K562 (cell line): ENCODE results near the gene NPDC1. TPM values are rescaled to one million over a fixed set of nuclear protein-coding genes. Genes with fewer than 3 reads are reported as not detected.

Experiments used
- ATAC-seq: fragments of 200-7000 bp; cut with Tn5 transposase; 3 replicates; pipeline ENCODE4 v1.9.1; 2020; ENCODE audit warnings: moderate library complexity
- BruUV-seq: library from RNA; stranded (reverse); fragments of 400-500 nt; replicated peaks from 2 replicates; lab custom pipeline; 2021; lab: Mats Ljungman, UMichigan
- CTCF ChIA-PET: fragments of 300-600 bp; formaldehyde crosslinking; extraction: SDS; loops from one replicate; lab custom pipeline; 2021; ENCODE audit warnings: low intra/inter-chr PET ratio; lab: Yijun Ruan, JAX
- POLR2A ChIA-PET: fragments of 300-600, 350-650 bp; sonication (Branson Sonifier 250); formaldehyde crosslinking; extraction: SDS; loops from one replicate; lab custom pipeline; 2021; ENCODE audit warnings: antibody characterized with exemption, inconsistent platforms; lab: Yijun Ruan, JAX
- DNase-seq, 4 experiments: peaks; one replicate each; pipeline versions ENCODE4 v3.0.0 to v3.0.0-alpha.2; 2011 to 2018; ENCODE audit warnings: low spot score in 3 of 4, mixed read lengths in 3 of 4; ENCODE audit errors: extremely low read depth in 1 of 4
- FAIRE-seq: peaks from 2 replicates; lab custom pipeline; 2011; peaks lifted over from hg19 to GRCh38; lab: Jason Lieb, UNC
- H2AFZ ChIP-seq: 2 replicates; pipeline ENCODE4 v1.6.0; 2011; ENCODE audit warnings: low read depth, low read length, control low read depth, inconsistent platforms
- H3K27ac ChIP-seq: fragments of 200-600 bp; 3 replicates; pipeline ENCODE4 v1.8.0; 2011; ENCODE audit warnings: low read depth, mild to moderate bottlenecking, control low read depth, inconsistent platforms, low read length, moderate library complexity, mixed read lengths; ENCODE audit errors: extremely low read depth
- H3K27me3 ChIP-seq, 2 experiments: fragments of 300-600 bp in 1 of 2; 2 replicates in 1 of 2; 3 replicates in 1 of 2; pipeline versions ENCODE4 v1.6.0 to v1.8.0; 2011; ENCODE audit warnings: inconsistent platforms in 2 of 2, low read length in 2 of 2, mild to moderate bottlenecking in 1 of 2, mixed read lengths in 1 of 2, moderate library complexity in 1 of 2; ENCODE audit not compliant: control insufficient read depth in 2 of 2, insufficient read depth in 2 of 2
- H3K36me3 ChIP-seq: fragments of 300-600 bp; 3 replicates; pipeline ENCODE4 v1.8.0; 2011; ENCODE audit warnings: mild to moderate bottlenecking, low read length, inconsistent platforms; ENCODE audit not compliant: control insufficient read depth, insufficient read depth
- H3K4me1 ChIP-seq, 2 experiments: fragments of 200-600 bp in 1 of 2; replicated peaks in 1 of 2; 2 replicates in 1 of 2; 3 replicates in 1 of 2; pipeline versions ENCODE4 v1.5.1 to v1.8.0; 2011; ENCODE audit warnings: inconsistent platforms in 2 of 2, low read length in 2 of 2, mild to moderate bottlenecking in 1 of 2, mixed read lengths in 1 of 2, moderate library complexity in 1 of 2; ENCODE audit not compliant: control insufficient read depth in 2 of 2, insufficient read depth in 2 of 2
- H3K4me2 ChIP-seq: 2 replicates; pipeline ENCODE4 v1.6.1; 2011; ENCODE audit warnings: low read length, control low read depth, inconsistent platforms, mixed read lengths; ENCODE audit not compliant: insufficient read depth
- H3K4me3 ChIP-seq: fragments of 200-600 bp; sonication (generic), shearing (Covaris generic); 2 replicates; pipeline ENCODE4 v1.5.1; 2016; ENCODE audit warnings: control low read depth, inconsistent platforms
- H3K79me2 ChIP-seq: fragments of 200-600 bp; 3 replicates; pipeline ENCODE4 v1.8.0; 2011; ENCODE audit warnings: low read length, inconsistent platforms; ENCODE audit not compliant: control insufficient read depth, insufficient read depth
- H3K9ac ChIP-seq, 2 experiments: 2 replicates each; pipeline versions ENCODE4 v1.6.0 to v1.6.1; 2011; ENCODE audit warnings: low read depth in 2 of 2, low read length in 2 of 2, control low read depth in 1 of 2, inconsistent platforms in 1 of 2, mild to moderate bottlenecking in 1 of 2, mixed read lengths in 1 of 2; ENCODE audit not compliant: insufficient read depth in 1 of 2
- H3K9me1 ChIP-seq: one replicate; pipeline ENCODE4 v1.6.0; 2011; ENCODE audit warnings: inconsistent platforms, mild to moderate bottlenecking, low read length, moderate library complexity; ENCODE audit not compliant: control insufficient read depth, insufficient read depth
- H3K9me3 ChIP-seq: replicated peaks from 2 replicates; pipeline ENCODE4 v1.5.1; 2011; ENCODE audit warnings: low read depth, low read length, inconsistent platforms; ENCODE audit not compliant: control insufficient read depth, insufficient read depth
- H4K20me1 ChIP-seq: replicated peaks from 2 replicates; pipeline ENCODE4 v1.6.1; 2011; ENCODE audit warnings: low read length, inconsistent platforms, mixed read lengths; ENCODE audit not compliant: control insufficient read depth, insufficient read depth
- ATF3 ChIP-seq, 2 experiments: fragments of 450-650 bp in 1 of 2; sonication (generic) in 1 of 2; formaldehyde crosslinking in 1 of 2; IDR thresholded peaks in 1 of 2; conservative IDR thresholded peaks in 1 of 2; 2 replicates each; pipeline versions ENCODE4 v1.6.1 to v1.8.1; 2016 to 2023; ENCODE audit warnings: mild to moderate bottlenecking in 2 of 2, moderate library complexity in 2 of 2, inconsistent platforms in 1 of 2, missing genetic modification reagents in 1 of 2
- ATF6 ChIP-seq: sonication (generic); formaldehyde crosslinking; IDR thresholded peaks from 2 replicates; pipeline ENCODE4 v1.4.0; 2020; ENCODE audit warnings: mild to moderate bottlenecking, missing genetic modification reagents
- CCNT2 ChIP-seq: IDR thresholded peaks from 2 replicates; pipeline ENCODE4 v1.6.1; 2011; ENCODE audit warnings: borderline replicate concordance, low read depth, mild to moderate bottlenecking, moderate library complexity, mixed read lengths, low read length; ENCODE audit not compliant: insufficient read length; ENCODE audit errors: extremely low read depth
- ESRRB ChIP-seq: fragments of 250-450 bp; sonication (Bioruptor Pico); IDR thresholded peaks from 2 replicates; pipeline ENCODE4 v1.5.0; 2020; ENCODE audit warnings: mild to moderate bottlenecking, moderate library complexity, borderline replicate concordance
- ETV6 ChIP-seq, 3 experiments: fragments of 150-350 bp in 1 of 3; sonication (generic) in 1 of 3; formaldehyde crosslinking in 1 of 3; IDR thresholded peaks; 2 replicates each; pipeline versions ENCODE4 v1.6.1 to v1.8.0; 2014 to 2022; ENCODE audit warnings: borderline replicate concordance in 2 of 3, low read depth in 2 of 3, antibody characterized with exemption in 1 of 3, low read length in 1 of 3, mild to moderate bottlenecking in 1 of 3, missing genetic modification reagents in 1 of 3
- RBM15 ChIP-seq: fragments of 200-400 bp; formaldehyde crosslinking; IDR thresholded peaks from 2 replicates; pipeline ENCODE4 v1.6.1; 2018; ENCODE audit warnings: mild to moderate bottlenecking, low read length, moderate library complexity; ENCODE audit not compliant: insufficient read depth
- RBM22 ChIP-seq: fragments of 200-400 bp; formaldehyde crosslinking; IDR thresholded peaks from 2 replicates; pipeline ENCODE4 v1.6.1; 2018; ENCODE audit warnings: low read length, low read depth; ENCODE audit not compliant: poor library complexity, severe bottlenecking
- SREBF1 ChIP-seq: fragments of 150-350 bp; IDR thresholded peaks from 2 replicates; pipeline ENCODE4 v1.6.1; 2014; ENCODE audit warnings: antibody characterized with exemption, low read depth, low read length, borderline replicate concordance
- TFAP4 ChIP-seq: sonication (generic); formaldehyde crosslinking; IDR thresholded peaks from 2 replicates; pipeline ENCODE4 v1.8.0; 2022; ENCODE audit warnings: missing genetic modification reagents, mild to moderate bottlenecking, moderate library complexity, borderline replicate concordance
- THRB ChIP-seq: fragments of 450-650 bp; formaldehyde crosslinking; conservative IDR thresholded peaks from 2 replicates; pipeline ENCODE4 v1.4.0; 2022; ENCODE audit warnings: mild to moderate bottlenecking, missing genetic modification characterization
- ZKSCAN1 ChIP-seq: fragments of 150-350 bp; IDR thresholded peaks from 2 replicates; pipeline ENCODE4 v1.6.1; 2016; ENCODE audit warnings: low read depth, low read length
- ZNF668 ChIP-seq: fragments of 250-450 bp; sonication (Bioruptor Pico); IDR thresholded peaks from 2 replicates; pipeline ENCODE4 v1.8.0; 2022; ENCODE audit warnings: mild to moderate bottlenecking, inconsistent platforms
- WGBS: fragments of 100-300 bp; shearing (Covaris generic); methylation state at CpG from one replicate; pipeline ENCODE4 v1.1.6; 2016; ENCODE audit warnings: low coverage, mixed read lengths; ENCODE audit not compliant: insufficient coverage; ENCODE audit errors: missing lambda C conversion rate; 5-methylcytosine and 5-hydroxymethylcytosine counted together
- in situ Hi-C: fragments of 300-500 bp; cut with MboI; formaldehyde crosslinking; loops from 4 replicates; pipeline ENCODE4 v1.15.0; 2018; ENCODE audit warnings: inconsistent platforms, mixed read lengths
- intact Hi-C: fragments of 100-400 bp; cut with micrococcal nuclease; formaldehyde crosslinking; loops from 2 replicates; pipeline ENCODE4 v1.14.2; 2022
- polyA plus RNA-seq, 8 experiments: library from polyadenylated mRNA; depleted of rRNA in 4 of 8; stranded (reverse) in 5 of 8; unstranded in 3 of 8; fragments of >200 nt; fragmentation: Nextera tagmentation in 2 of 8; fragmentation: Illumina TruSeq in 1 of 8; extraction: Ambion mirVana in 2 of 8; extraction: Trizol in 1 of 8; gene quantifications; 2 replicates each; pipeline versions ENCODE4 v1.2.1 to v1.2.3, GENCODE V29; 2011 to 2014; ENCODE audit warnings: inconsistent platforms in 1 of 8, missing spikeins in 1 of 8
- total RNA-seq, 7 experiments: library from RNA; depleted of rRNA in 6 of 7; stranded (reverse); fragments of >200 nt in 6 of 7; fragmentation: Illumina TruSeq in 2 of 7; extraction: Trizol in 2 of 7; gene quantifications; 2 replicates each; pipeline versions ENCODE4 v1.2.1 to v1.2.3, GENCODE V29; 2011 to 2021; ENCODE audit warnings: low replicate concordance in 1 of 7

NPDC1 gene
- total and polyA plus RNA-seq, 9 of the 15 experiments (the other 6 are each of a cell fraction or from before 2014, with no cell fraction given) = 0.06 to 2.1 (median 0.53) TPM; not detected in 3

- Histone ChIP-seq H3K4me3 (peak within 1 kb of the TSS; percentile 40), H3K9ac (peak within 1 kb of the TSS in 1 of 2 experiments; percentile 85; a peak in 2 of 4 replicates), H3K9me1 (peaks cover 2% of the 10 kb centered on the region), H3K27me3 (no peaks in the 10 kb centered on the region), H3K9me3 (no peaks in the 10 kb centered on the region), H3K27ac (no peak within 1 kb of the TSS), H3K79me2 (no peaks in the 10 kb centered on the region), H3K4me1 (peaks cover 2 to 65% of the 10 kb centered on the region in 2 experiments; a peak in 3 of 5 replicates), H4K20me1 (peaks cover 9% of the 10 kb centered on the region), H3K4me2 (peak within 1 kb of the TSS; percentile 37; the same call in 1 of the 2 replicates), H3K36me3 (no peaks in the 10 kb centered on the region), H2AFZ (peak within 1 kb of the TSS; percentile 55)
- ChIA-PET POLR2A (interaction anchor here (0.5 to 1.4 kb wide), 4 partner anchors 10 to 182 kb away, joined by 4 to 5 read pairs (median 4); no protein-coding TSS in a partner anchor), CTCF (interaction anchor here (0.5 kb wide), 1 partner anchor 169 kb away, joined by 4 read pairs; no protein-coding TSS in a partner anchor)
- intact Hi-C loops (loop anchor here (5.0 kb wide), 1 partner anchor 63 kb away; no protein-coding TSS in a partner anchor), in situ Hi-C loops (no loop called here)
- 44% methylated on average over 32 of the region's 90 CpGs for WGBS
- peak; percentile 81 for ATAC-seq
- no peak for FAIRE-seq
- no TSS peak for BruUV-seq
- peak; percentile 72 to 95 (median 90) for DNase-seq
- TF ChIP-seq ZKSCAN1 = no peak
- no peak for TF ChIP-seq ZNF668 (CRISPR knock-in tag)
- no peak for TF ChIP-seq SREBF1
- TF ChIP-seq THRB = no peak
- TF ChIP-seq RBM15 = no peak
- TF ChIP-seq ESRRB = no peak
- no peak for TF ChIP-seq ATF6 (CRISPR knock-in tag)
- no peak for TF ChIP-seq ETV6 (IDR thresholded peaks at IDR 0.05; ENCODE audit: borderline replicate concordance in 1 of 2, low read depth in 2 of 2, low read length in 1 of 2)
- TF ChIP-seq ETV6 (CRISPR knock-in tag; IDR thresholded peaks at IDR 0.05; ENCODE audit: borderline replicate concordance) = no peak
- TF ChIP-seq ATF3 (IDR thresholded peaks at IDR 0.05) = peak; percentile 23; the same call in 1 of the 2 replicates
- TF ChIP-seq ATF3 (CRISPR knock-in tag; conservative IDR thresholded peaks at IDR 0.05) = no peak
- no peak for TF ChIP-seq RBM22
- TF ChIP-seq TFAP4 (CRISPR knock-in tag) = 0 out of 2 replicates have a peak, but pooled peaks have one; percentile 15
- TF ChIP-seq CCNT2 = peak; percentile 32
Observed at GRCh38 chr9:137053944-137054931, 8.3 kb upstream of the NPDC1 start, which contains the start of gene ENTPD2. Gene ENTPD2 (minus strand): TSS chr9:137054061. CDS start chr9:137053997, 64 bp downstream.
